Fibroblast of skin of abdomen (primary cell): ENCODE measurements around the gene KLHDC10.
A peak's percentile ranks its signal among the peaks of the same experiment; 100 is the strongest.
"Not testable (repeated sequence)": the region's sequence is repeated elsewhere in the genome, so short reads cannot be mapped to it uniquely, and the experiment has no call there.

Experiments
- DNase-seq: peaks from one replicate; pipeline ENCODE4 v3.0.0-alpha.2; 2013

Gene KLHDC10

GRCh38 chr7:130142654-130143333 is 72.5 kb downstream of the KLHDC10 start:
- no peak for DNase-seq

- DNase-seq: no peak
Measured at GRCh38 chr7:130143334-130143732, 73.0 kb downstream of the KLHDC10 start.

GRCh38 chr7:130143986-130144311 is 73.6 kb downstream of the KLHDC10 start:
- no peak for DNase-seq

- DNase-seq: peak; percentile 93
Measured at GRCh38 chr7:130144312-130145171, 74.2 kb downstream of the KLHDC10 start.

GRCh38 chr7:130145424-130146100 is 75.2 kb downstream of the KLHDC10 start:
- DNase-seq: peak; percentile 31

- not testable (repeated sequence) for DNase-seq
Measured at GRCh38 chr7:130146142-130146541, 75.8 kb downstream of the KLHDC10 start.

- DNase-seq: no peak
Measured at GRCh38 chr7:130146693-130147405, 76.5 kb downstream of the KLHDC10 start.

GRCh38 chr7:130147710-130148325 is 77.5 kb downstream of the KLHDC10 start:
- DNase-seq: no peak

GRCh38 chr7:130148561-130148960 is 78.2 kb downstream of the KLHDC10 start:
- no peak for DNase-seq

- no peak for DNase-seq
Measured at GRCh38 chr7:130149281-130150139, 79.2 kb downstream of the KLHDC10 start.

GRCh38 chr7:130150587-130150986 is 80.3 kb downstream of the KLHDC10 start:
- no peak for DNase-seq

- peak; percentile 79 for DNase-seq
Measured at GRCh38 chr7:130151591-130152492, 81.5 kb downstream of the KLHDC10 start.

- DNase-seq: peak; percentile 52
Measured at GRCh38 chr7:130152493-130153210, 82.3 kb downstream of the KLHDC10 start.

- no peak for DNase-seq
Measured at GRCh38 chr7:130153211-130153908, 83.0 kb downstream of the KLHDC10 start.

- DNase-seq: no peak
Measured at GRCh38 chr7:130154131-130154500, 83.8 kb downstream of the KLHDC10 start.

- no peak for DNase-seq
Measured at GRCh38 chr7:130154501-130155317, 84.4 kb downstream of the KLHDC10 start.

- no peak for DNase-seq
Measured at GRCh38 chr7:130156140-130156539, 85.8 kb downstream of the KLHDC10 start.

GRCh38 chr7:130157700-130158099 is 87.4 kb downstream of the KLHDC10 start:
- DNase-seq: no peak
